CD4-positive, alpha-beta T cell (primary cell): ENCODE measurements around the gene NTRK2. TPM values are rescaled to one million over a fixed set of nuclear protein-coding genes. Genes with fewer than 3 reads are reported as not detected.
"Not testable (repeated sequence)": the region's sequence is repeated elsewhere in the genome, so short reads cannot be mapped to it uniquely, and the experiment has no call there.

ENCODE experiments used
- ATAC-seq: fragments of 200-7000 bp; cut with Tn5 transposase; one replicate; pipeline ENCODE4 v1.10.0; 2022; ENCODE audit warnings: mild to moderate bottlenecking; ENCODE audit not compliant: poor library complexity
- CTCF ChIA-PET: fragments of 350-600 bp; sonication (Branson Sonifier 250); formaldehyde crosslinking; loops from one replicate; lab custom pipeline; 2021; ENCODE audit warnings: antibody characterized with exemption, inconsistent platforms; lab: Charles Lee
- POLR2A ChIA-PET: fragments of 350-600 bp; sonication (Branson Sonifier 250); formaldehyde crosslinking; loops from one replicate; lab custom pipeline; 2021; ENCODE audit warnings: antibody characterized with exemption, inconsistent platforms; lab: Charles Lee
- DNase-seq, 14 experiments: peaks; one replicate each; pipeline ENCODE4 v3.0.0-alpha.2; 2013 to 2020; ENCODE audit warnings: mixed read lengths in 2 of 14
- H3K27ac ChIP-seq, 2 donors: one replicate each; pipeline versions ENCODE4 v1.5.1 to v1.7.0; 2013; ENCODE audit warnings: low read length in 2 of 2, low read depth in 1 of 2, mild to moderate bottlenecking in 1 of 2
- H3K27me3 ChIP-seq, 2 experiments: 1 replicate in 1 of 2; 2 replicates in 1 of 2; pipeline versions ENCODE4 v1.6.1 to v1.7.0; 2013; ENCODE audit warnings: low read length in 2 of 2, control low read depth in 1 of 2, mild to moderate bottlenecking in 1 of 2, moderate library complexity in 1 of 2; ENCODE audit not compliant: insufficient read depth in 2 of 2, control insufficient read depth in 1 of 2
- H3K36me3 ChIP-seq: one replicate; pipeline ENCODE4 v1.6.1; 2013; ENCODE audit warnings: low read length, control low read depth; ENCODE audit not compliant: insufficient read depth
- H3K4me1 ChIP-seq: one replicate; pipeline ENCODE4 v1.6.1; 2013; ENCODE audit warnings: low read length, control low read depth; ENCODE audit not compliant: insufficient read depth
- H3K4me3 ChIP-seq: one replicate; pipeline ENCODE4 v1.5.1; 2013; ENCODE audit warnings: mild to moderate bottlenecking, low read length, moderate library complexity
- H3K9me3 ChIP-seq, 2 experiments: 1 replicate in 1 of 2; 2 replicates in 1 of 2; pipeline versions ENCODE4 v1.6.1 to v1.7.0; 2013; ENCODE audit warnings: low read length in 2 of 2, mild to moderate bottlenecking in 2 of 2, control low read depth in 1 of 2, moderate library complexity in 1 of 2; ENCODE audit not compliant: control insufficient read depth in 1 of 2, insufficient read depth in 1 of 2
- H3K27ac Mint-ChIP-seq: one replicate; pipeline ENCODE4 v1.8.0; 2020; ENCODE audit warnings: mixed read lengths
- H3K27me3 Mint-ChIP-seq: one replicate; pipeline ENCODE4 v1.8.0; 2021; ENCODE audit warnings: mixed read lengths
- H3K36me3 Mint-ChIP-seq: one replicate; pipeline ENCODE4 v1.8.0; 2021; ENCODE audit warnings: low read depth, mixed read lengths
- H3K4me1 Mint-ChIP-seq: one replicate; pipeline ENCODE4 v1.8.0; 2021; ENCODE audit warnings: low read depth, mixed read lengths
- H3K4me3 Mint-ChIP-seq: one replicate; pipeline ENCODE4 v1.8.0; 2020; ENCODE audit warnings: mild to moderate bottlenecking, mixed read lengths
- H3K9me3 Mint-ChIP-seq: one replicate; pipeline ENCODE4 v1.8.0; 2020; ENCODE audit warnings: mixed read lengths
- intact Hi-C, 2 experiments: fragments of 100-400 bp; cut with DNase I in 1 of 2; cut with micrococcal nuclease in 1 of 2; formaldehyde crosslinking; loops; one replicate each; pipeline versions ENCODE4 v1.15.1 to v1.9.0; 2023 to 2025; cut with DNase I, micrococcal nuclease
- total RNA-seq, 174 experiments: library from RNA in 2 of 174; stranded (reverse) in 2 of 174; gene quantifications; one replicate each; pipeline ENCODE4 v1.2.3 and lab custom pipeline; 2021 to 2026
- TF ChIP-seq, protein P1 (sequence below): fragments of 200-600 bp; IDR thresholded peaks from one replicate; pipeline ENCODE4 v1.8.0; 2022; ENCODE audit warnings: antibody characterized with exemption, mild to moderate bottlenecking

The NTRK2 gene
- total RNA-seq, 2 experiments from 2014 or later = 0.06 to 0.14 TPM

DNA sequence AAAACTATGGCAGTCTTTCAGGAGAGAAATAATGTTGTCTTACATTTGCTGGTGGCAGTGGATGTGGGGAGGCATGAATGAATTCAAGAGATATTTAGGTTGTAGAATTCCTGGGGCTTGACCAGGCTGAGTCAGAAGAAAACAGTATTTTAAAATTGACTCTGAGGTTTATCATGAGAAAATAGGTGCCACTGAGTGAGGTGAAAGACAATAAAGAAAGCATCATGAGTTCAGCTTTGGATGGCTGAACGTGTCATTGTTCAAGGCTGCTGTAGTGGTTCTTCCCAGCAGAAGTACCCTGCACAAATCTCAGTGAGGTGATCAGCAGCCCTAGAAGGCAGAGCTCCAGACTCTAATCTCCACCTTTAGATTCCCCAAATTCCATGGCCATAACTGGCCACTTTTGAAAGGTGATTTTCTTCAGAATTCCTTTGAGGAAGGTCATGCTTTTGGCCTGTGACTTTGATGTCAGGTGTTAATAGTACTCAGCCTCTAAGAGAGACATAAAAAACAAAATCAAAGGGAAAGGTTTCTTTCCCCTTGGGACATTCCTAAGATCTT, 395.4 kb downstream of the NTRK2 start:
- POLR2A ChIA-PET = no interaction called here
- intact Hi-C loops = no loop called here

DNA sequence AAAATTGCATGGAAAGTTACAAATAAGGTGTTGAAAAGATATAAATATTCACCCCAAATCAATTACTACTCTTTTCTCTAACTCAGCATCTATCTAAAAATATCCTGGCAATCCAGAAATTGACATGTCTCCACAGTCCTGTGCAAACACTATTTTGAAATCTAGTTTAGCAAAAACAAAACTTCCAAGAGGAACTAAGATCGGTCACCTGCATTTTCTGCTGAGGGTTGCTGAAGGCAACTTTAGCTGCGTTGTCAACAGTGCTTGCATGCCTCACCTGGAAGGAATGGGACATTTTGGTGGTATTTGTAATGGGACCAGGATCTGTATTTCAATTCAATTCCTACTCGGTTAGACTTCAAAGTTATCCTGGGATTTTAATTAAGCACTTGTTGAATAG, 398.3 kb downstream of the NTRK2 start:
- Histone ChIP-seq H3K9me3 (peaks cover 0 to 5% of the 10 kb centered on the region in 2 experiments), H3K27me3 (no peaks in the 10 kb centered on the region), H3K36me3 (no peaks in the 10 kb centered on the region), H3K4me3 (no peak overlapping the region), H3K27ac (no peak overlapping the region), H3K4me1 (no peaks in the 10 kb centered on the region)
- ATAC-seq = no peak
- peaks cover 5% of the 10 kb centered on the region for H3K27me3 Mint-ChIP-seq
- H3K9me3 Mint-ChIP-seq = peaks cover 6% of the 10 kb centered on the region
- H3K4me3 Mint-ChIP-seq = no peak overlapping the region
- CTCF ChIA-PET = no interaction called here
- intact Hi-C loops = no loop called here
- POLR2A ChIA-PET = no interaction called here
- no peak for DNase-seq
- no peaks in the 10 kb centered on the region for H3K4me1 Mint-ChIP-seq
- TF ChIP-seq, protein P1, sequence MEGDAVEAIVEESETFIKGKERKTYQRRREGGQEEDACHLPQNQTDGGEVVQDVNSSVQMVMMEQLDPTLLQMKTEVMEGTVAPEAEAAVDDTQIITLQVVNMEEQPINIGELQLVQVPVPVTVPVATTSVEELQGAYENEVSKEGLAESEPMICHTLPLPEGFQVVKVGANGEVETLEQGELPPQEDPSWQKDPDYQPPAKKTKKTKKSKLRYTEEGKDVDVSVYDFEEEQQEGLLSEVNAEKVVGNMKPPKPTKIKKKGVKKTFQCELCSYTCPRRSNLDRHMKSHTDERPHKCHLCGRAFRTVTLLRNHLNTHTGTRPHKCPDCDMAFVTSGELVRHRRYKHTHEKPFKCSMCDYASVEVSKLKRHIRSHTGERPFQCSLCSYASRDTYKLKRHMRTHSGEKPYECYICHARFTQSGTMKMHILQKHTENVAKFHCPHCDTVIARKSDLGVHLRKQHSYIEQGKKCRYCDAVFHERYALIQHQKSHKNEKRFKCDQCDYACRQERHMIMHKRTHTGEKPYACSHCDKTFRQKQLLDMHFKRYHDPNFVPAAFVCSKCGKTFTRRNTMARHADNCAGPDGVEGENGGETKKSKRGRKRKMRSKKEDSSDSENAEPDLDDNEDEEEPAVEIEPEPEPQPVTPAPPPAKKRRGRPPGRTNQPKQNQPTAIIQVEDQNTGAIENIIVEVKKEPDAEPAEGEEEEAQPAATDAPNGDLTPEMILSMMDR = no peak
- no peaks in the 10 kb centered on the region for H3K36me3 Mint-ChIP-seq
- no peak overlapping the region for H3K27ac Mint-ChIP-seq

More for the DNA sequence above, 395.4 kb downstream of the NTRK2 start:
- CTCF ChIA-PET = interaction anchor here (0.6 kb wide), 1 partner anchor 1882 kb away, joined by 4 read pairs; no protein-coding TSS in a partner anchor
- DNase-seq (no peak), ATAC-seq (no peak)
- TF ChIP-seq, protein P1 = no peak
- no peaks in the 10 kb centered on the region for H3K4me1 Mint-ChIP-seq
- H3K27me3 ChIP-seq = no peaks in the 10 kb centered on the region
- no peaks in the 10 kb centered on the region for H3K36me3 Mint-ChIP-seq
- H3K4me3 ChIP-seq = no peak overlapping the region
- H3K36me3 ChIP-seq = no peaks in the 10 kb centered on the region
- peaks cover 6% of the 10 kb centered on the region for H3K9me3 Mint-ChIP-seq
- H3K4me1 ChIP-seq = no peaks in the 10 kb centered on the region
- H3K27ac ChIP-seq = no peak overlapping the region
- peaks cover 17% of the 10 kb centered on the region for H3K27me3 Mint-ChIP-seq
- H3K9me3 ChIP-seq = peaks cover 0 to 5% of the 10 kb centered on the region in 2 experiments
- no peak overlapping the region for H3K27ac Mint-ChIP-seq
- H3K4me3 Mint-ChIP-seq = no peak overlapping the region

DNA sequence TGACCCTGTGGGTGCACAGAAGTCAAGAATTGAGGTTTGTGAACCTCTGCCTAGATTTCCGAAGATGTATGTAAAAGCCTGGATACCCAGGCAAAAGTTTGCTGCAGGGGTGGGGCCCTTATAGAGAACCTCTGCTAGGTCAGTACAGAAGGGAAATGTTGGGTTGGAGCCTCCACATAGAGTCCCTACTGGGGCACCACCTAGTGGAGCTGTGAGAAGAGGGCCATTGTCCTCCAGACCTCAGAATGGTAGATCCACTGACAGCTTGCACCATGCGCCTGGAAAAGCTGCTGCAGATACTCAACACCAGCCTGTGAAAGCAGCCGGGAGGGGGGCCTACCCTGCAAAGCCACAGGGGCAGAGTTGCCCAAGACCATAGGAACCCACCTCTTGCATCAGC, 399.9 kb downstream of the NTRK2 start:
- H3K4me3 Mint-ChIP-seq, CTCF ChIA-PET, H3K9me3 ChIP-seq, H3K36me3 Mint-ChIP-seq, H3K4me1 Mint-ChIP-seq, intact Hi-C loops, H3K27me3 ChIP-seq, POLR2A ChIA-PET, H3K9me3 Mint-ChIP-seq, H3K27ac ChIP-seq, H3K4me1 ChIP-seq, H3K4me3 ChIP-seq, ATAC-seq, H3K36me3 ChIP-seq, H3K27ac Mint-ChIP-seq, H3K27me3 Mint-ChIP-seq, DNase-seq: not testable (repeated sequence)
